WTC11 (cell line): ENCODE data around the gene RABEP1.

Source experiments
- CREB1 ChIP-seq: sonication (generic); formaldehyde crosslinking; IDR thresholded peaks from 2 replicates; pipeline ENCODE4 v1.8.0; 2023; ENCODE audit warnings: mild to moderate bottlenecking, missing genetic modification reagents
- EMX1 ChIP-seq: fragments of 250-450 bp; sonication (Bioruptor Pico); IDR thresholded peaks from 2 replicates; pipeline ENCODE4 v1.8.0; 2021; ENCODE audit warnings: mild to moderate bottlenecking
- TP53 ChIP-seq: sonication (generic); formaldehyde crosslinking; IDR thresholded peaks from 2 replicates; pipeline ENCODE4 v1.8.1; 2023; ENCODE audit warnings: mild to moderate bottlenecking, missing genetic modification reagents
- ZNF396 ChIP-seq: fragments of 250-450 bp; sonication (Bioruptor Pico); IDR thresholded peaks from 2 replicates; pipeline ENCODE4 v1.8.0; 2021; ENCODE audit warnings: mild to moderate bottlenecking, moderate library complexity, borderline replicate concordance
- TF ChIP-seq, protein P1 (sequence below): sonication (generic); formaldehyde crosslinking; IDR thresholded peaks from 2 replicates; pipeline ENCODE4 v1.8.0; 2023; ENCODE audit warnings: missing genetic modification reagents, mild to moderate bottlenecking, borderline replicate concordance
- TF ChIP-seq, protein P2 (sequence below): fragments of 200-600 bp; IDR thresholded peaks from 2 replicates; pipeline ENCODE4 v1.8.0; 2022; ENCODE audit warnings: antibody characterized with exemption

DNA sequence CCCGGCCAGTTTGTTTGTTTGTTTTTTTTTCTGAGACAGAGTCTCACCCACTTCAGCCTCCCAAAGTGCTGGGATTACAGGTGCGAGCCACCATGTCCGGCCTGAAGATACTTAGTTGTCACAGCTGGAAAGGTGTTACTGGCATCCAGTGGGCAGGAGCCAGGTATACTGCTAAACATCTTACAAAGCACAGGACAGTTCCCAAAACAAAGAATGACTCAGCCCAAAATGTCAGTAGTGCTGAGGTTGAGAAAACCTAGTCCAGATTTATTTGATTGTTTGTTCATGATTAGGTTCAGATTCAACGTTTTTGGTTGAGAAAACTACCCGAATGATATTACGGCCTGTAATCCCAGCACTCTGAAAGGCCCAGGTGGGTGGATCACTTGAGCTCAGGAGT is 18.6 kb upstream of the RABEP1 start:
- no peak for TF ChIP-seq ZNF396 (CRISPR knock-in tag)
- TF ChIP-seq, protein P1, sequence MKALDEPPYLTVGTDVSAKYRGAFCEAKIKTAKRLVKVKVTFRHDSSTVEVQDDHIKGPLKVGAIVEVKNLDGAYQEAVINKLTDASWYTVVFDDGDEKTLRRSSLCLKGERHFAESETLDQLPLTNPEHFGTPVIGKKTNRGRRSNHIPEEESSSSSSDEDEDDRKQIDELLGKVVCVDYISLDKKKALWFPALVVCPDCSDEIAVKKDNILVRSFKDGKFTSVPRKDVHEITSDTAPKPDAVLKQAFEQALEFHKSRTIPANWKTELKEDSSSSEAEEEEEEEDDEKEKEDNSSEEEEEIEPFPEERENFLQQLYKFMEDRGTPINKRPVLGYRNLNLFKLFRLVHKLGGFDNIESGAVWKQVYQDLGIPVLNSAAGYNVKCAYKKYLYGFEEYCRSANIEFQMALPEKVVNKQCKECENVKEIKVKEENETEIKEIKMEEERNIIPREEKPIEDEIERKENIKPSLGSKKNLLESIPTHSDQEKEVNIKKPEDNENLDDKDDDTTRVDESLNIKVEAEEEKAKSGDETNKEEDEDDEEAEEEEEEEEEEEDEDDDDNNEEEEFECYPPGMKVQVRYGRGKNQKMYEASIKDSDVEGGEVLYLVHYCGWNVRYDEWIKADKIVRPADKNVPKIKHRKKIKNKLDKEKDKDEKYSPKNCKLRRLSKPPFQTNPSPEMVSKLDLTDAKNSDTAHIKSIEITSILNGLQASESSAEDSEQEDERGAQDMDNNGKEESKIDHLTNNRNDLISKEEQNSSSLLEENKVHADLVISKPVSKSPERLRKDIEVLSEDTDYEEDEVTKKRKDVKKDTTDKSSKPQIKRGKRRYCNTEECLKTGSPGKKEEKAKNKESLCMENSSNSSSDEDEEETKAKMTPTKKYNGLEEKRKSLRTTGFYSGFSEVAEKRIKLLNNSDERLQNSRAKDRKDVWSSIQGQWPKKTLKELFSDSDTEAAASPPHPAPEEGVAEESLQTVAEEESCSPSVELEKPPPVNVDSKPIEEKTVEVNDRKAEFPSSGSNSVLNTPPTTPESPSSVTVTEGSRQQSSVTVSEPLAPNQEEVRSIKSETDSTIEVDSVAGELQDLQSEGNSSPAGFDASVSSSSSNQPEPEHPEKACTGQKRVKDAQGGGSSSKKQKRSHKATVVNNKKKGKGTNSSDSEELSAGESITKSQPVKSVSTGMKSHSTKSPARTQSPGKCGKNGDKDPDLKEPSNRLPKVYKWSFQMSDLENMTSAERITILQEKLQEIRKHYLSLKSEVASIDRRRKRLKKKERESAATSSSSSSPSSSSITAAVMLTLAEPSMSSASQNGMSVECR (CRISPR knock-in tag) = no peak
- TF ChIP-seq EMX1 = no peak
- no peak for TF ChIP-seq CREB1 (CRISPR knock-in tag)
- TF ChIP-seq, protein P2, sequence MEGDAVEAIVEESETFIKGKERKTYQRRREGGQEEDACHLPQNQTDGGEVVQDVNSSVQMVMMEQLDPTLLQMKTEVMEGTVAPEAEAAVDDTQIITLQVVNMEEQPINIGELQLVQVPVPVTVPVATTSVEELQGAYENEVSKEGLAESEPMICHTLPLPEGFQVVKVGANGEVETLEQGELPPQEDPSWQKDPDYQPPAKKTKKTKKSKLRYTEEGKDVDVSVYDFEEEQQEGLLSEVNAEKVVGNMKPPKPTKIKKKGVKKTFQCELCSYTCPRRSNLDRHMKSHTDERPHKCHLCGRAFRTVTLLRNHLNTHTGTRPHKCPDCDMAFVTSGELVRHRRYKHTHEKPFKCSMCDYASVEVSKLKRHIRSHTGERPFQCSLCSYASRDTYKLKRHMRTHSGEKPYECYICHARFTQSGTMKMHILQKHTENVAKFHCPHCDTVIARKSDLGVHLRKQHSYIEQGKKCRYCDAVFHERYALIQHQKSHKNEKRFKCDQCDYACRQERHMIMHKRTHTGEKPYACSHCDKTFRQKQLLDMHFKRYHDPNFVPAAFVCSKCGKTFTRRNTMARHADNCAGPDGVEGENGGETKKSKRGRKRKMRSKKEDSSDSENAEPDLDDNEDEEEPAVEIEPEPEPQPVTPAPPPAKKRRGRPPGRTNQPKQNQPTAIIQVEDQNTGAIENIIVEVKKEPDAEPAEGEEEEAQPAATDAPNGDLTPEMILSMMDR = no peak
- TF ChIP-seq TP53 (CRISPR knock-in tag) = no peak
